Upper lobe of left lung (tissue), 4 donors: Measurements from ENCODE around the gene GPAT2.
"Not testable (repeated sequence)": the region's sequence is repeated elsewhere in the genome, so short reads cannot be mapped to it uniquely, and the experiment has no call there.

ENCODE experiments used
- EP300 ChIP-seq, 4 donors: sonication (generic); formaldehyde crosslinking; IDR thresholded peaks; one replicate each; pipeline ENCODE4 v1.5.1; 2017; ENCODE audit warnings: antibody characterized with exemption in 4 of 4, control low read depth in 2 of 4
- POLR2A ChIP-seq, 4 donors: fragments of 450-650 bp; IDR thresholded peaks; one replicate each; pipeline ENCODE4 v1.5.1; 2016 to 2017; ENCODE audit warnings: antibody characterized with exemption in 4 of 4, mild to moderate bottlenecking in 2 of 4
- POLR2AphosphoS5 ChIP-seq, 2 donors: sonication (generic); formaldehyde crosslinking; IDR thresholded peaks; one replicate each; pipeline ENCODE4 v1.5.1; 2017; ENCODE audit warnings: antibody characterized with exemption in 2 of 2
- TF ChIP-seq, protein P1 (sequence below), 6 experiments: fragments of 450-650 bp in 4 of 6; fragments of 200-600 bp in 2 of 6; sonication (generic) in 2 of 6; IDR thresholded peaks; one replicate each; pipeline ENCODE4 v1.5.1; 2016 to 2019; ENCODE audit warnings: antibody characterized with exemption in 6 of 6

DNA sequence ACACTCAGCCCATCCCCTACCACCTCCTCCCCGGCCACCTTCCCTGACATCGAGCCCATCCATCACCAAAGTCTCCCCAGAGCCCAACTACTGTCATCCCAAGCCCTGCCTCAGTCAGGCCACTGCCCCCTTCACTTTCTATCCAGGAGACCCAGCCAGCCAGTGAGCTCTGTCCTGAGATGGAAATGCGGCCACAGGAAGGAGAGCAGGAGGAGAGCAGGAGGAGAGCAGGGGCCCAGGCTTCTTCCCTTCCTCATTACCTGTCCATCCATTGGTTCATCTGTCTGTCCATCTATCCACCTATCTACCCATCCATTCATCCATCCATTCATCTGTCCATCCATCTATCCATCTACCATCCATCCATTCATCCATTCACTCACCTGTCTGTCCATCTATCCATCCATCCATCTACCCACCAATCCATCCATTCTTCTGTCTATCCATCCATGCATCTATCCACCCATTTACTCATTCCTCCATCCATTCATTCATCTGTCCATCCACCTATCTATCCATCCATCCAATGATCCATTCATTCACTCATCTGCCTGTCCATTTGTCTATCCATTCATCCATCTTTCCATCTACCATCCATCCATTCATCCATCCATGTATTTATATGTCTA, 29.4 kb upstream of the GPAT2 start:
- TF ChIP-seq, protein P1, sequence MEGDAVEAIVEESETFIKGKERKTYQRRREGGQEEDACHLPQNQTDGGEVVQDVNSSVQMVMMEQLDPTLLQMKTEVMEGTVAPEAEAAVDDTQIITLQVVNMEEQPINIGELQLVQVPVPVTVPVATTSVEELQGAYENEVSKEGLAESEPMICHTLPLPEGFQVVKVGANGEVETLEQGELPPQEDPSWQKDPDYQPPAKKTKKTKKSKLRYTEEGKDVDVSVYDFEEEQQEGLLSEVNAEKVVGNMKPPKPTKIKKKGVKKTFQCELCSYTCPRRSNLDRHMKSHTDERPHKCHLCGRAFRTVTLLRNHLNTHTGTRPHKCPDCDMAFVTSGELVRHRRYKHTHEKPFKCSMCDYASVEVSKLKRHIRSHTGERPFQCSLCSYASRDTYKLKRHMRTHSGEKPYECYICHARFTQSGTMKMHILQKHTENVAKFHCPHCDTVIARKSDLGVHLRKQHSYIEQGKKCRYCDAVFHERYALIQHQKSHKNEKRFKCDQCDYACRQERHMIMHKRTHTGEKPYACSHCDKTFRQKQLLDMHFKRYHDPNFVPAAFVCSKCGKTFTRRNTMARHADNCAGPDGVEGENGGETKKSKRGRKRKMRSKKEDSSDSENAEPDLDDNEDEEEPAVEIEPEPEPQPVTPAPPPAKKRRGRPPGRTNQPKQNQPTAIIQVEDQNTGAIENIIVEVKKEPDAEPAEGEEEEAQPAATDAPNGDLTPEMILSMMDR (IDR thresholded peaks at IDR 0.05): not testable (repeated sequence)
- TF ChIP-seq POLR2A, EP300, POLR2AphosphoS5 (IDR thresholded peaks at IDR 0.05): not testable (repeated sequence)
